GM12801 (cell line): ENCODE results near the gene GBX2.

Experiments
- TF ChIP-seq, protein P1 (sequence below): IDR thresholded peaks from one replicate; pipeline ENCODE4 v1.5.1; 2011; ENCODE audit warnings: control low read depth; ENCODE audit not compliant: insufficient read length; ENCODE audit errors: extremely low read depth

GBX2 gene

DNA sequence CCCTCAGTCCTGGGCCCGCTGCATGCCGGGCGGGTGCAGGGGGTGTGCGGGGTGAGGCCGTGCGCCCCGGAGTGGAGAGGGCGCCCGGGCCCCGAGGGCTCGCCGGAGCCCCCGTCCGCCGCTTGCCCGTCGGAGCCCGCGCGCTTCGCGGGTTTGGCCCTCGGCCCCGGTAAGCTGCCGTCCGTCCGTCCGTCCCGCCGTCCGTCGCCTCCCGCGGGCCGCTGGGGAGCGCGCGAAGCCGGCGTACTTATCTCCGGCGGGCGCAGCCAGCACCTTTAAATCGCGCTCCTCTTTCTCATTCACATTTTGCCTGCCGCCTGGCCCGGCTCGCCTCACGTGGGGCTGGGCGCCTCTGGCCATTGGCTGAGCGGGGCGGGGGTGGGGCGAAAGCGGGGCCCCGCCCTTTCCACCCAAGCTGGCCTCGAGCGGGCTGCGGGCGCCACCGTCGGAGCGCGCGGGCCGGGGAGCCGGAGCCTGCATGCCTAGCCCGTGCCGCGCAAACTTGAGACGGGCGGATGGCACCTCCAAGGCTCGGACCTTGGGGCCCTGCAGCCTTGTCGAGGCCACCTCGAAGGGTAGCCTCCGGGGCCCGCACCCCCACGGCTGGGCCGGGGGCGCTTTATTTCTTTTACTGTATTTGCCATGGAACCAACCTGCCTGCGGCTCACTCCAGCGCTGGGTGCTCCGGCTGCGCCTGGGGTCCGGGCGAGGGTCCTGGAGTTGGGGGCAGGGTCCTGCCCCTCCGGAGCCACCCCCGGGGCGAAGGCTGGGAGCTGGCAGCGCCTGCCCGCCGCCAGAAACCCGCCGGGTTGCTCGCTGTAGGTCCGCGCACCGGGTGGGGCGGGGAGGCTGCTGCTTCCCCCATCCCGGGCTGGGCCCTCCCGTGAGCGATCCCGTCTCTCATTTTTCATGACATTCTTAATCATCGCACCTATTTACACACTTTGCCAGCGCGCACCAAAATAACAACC is at the start of gene GBX2:
GBX2 (minus strand) TSS at position 277 of the 971 bp plus-strand sequence. CDS start 415 bp downstream, outside the sequence.
- TF ChIP-seq, protein P1, sequence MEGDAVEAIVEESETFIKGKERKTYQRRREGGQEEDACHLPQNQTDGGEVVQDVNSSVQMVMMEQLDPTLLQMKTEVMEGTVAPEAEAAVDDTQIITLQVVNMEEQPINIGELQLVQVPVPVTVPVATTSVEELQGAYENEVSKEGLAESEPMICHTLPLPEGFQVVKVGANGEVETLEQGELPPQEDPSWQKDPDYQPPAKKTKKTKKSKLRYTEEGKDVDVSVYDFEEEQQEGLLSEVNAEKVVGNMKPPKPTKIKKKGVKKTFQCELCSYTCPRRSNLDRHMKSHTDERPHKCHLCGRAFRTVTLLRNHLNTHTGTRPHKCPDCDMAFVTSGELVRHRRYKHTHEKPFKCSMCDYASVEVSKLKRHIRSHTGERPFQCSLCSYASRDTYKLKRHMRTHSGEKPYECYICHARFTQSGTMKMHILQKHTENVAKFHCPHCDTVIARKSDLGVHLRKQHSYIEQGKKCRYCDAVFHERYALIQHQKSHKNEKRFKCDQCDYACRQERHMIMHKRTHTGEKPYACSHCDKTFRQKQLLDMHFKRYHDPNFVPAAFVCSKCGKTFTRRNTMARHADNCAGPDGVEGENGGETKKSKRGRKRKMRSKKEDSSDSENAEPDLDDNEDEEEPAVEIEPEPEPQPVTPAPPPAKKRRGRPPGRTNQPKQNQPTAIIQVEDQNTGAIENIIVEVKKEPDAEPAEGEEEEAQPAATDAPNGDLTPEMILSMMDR = no peak

DNA sequence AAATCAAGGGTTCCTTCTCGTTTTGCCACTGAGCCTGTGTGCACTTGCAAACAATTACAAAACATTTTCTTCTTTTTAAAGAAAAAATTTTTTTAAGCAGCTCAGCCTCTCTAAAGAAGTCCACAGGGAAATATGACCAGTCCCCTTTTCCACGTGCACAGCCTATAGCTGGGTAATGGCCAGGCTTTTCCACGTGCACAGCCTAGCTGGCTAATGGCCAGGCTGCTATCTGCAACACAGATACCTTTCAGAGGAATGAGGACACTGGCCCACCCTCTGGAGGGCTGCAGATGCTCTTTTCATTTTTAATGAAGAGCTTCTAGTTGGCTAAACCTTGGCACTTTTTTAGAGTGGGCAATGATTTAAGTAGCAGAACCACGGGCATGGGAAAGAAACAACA is 49.7 kb upstream of the GBX2 start:
- TF ChIP-seq, protein P1 = no peak

DNA sequence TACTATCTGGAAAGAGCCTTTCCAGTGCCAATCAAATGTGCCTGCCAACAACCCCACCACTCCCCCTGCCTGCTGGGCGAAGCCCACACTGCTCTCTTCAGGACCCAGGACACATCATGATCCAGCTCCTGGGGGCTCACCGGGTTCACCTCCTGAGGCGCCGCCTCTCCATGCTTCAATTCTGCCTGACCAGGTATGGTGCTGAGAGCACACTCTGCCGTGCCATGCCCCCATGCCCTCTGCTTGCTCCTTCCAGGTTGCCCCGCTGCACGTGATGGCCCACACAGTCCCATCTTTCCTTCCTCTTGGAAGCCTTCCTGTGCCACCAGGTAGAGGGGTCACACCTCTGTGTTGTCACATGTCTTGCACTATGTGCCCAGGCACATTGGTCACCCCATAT is 48.5 kb upstream of the GBX2 start:
- TF ChIP-seq, protein P1 = no peak

DNA sequence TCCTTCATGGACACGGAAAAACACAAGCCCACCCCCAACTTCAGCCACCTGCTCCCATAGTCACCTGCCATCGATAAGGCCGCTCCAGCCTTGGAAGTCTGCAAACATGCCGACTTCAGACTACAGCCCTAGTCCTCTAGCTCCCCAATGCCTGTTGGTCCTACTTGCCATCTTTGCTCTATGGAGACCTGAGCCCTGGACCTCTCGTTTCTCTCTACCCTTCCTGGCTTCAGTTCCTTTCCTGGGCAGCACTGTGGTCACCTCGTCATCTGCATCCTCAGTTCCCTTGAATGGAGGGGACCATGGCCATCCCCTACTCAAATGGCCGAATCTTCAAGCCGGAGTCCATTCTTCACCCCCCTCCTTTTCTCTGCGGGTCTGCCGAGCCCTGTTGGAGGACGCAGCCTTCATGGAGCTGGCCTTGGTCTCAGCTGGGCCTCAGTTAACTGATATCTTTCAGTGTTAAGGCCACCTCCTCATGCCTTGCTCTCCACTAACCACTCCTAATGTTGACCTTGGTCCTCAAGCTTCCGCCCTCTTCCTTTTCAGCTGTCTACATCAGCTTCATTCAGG is 47.7 kb upstream of the GBX2 start:
- TF ChIP-seq, protein P1 = no peak

DNA sequence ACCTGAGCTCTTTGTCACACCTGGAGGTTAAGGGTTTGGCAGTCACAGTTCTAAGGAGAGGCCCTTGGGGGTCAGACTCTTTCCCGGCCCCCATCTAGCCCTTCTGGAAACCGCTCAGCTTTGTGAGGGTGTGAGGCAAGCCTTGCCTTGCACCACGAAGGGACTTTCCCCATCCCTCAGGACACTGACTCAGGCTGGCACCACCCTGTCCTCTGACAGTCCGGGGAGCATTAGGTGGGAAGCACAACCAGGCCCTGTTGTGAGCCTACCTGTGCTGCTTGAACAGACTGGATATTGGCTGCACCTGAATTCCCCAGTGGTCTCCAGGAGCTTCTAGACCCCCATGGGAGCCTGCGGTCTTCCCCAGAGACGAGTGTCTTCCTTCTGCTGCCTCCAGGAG is 47.0 kb upstream of the GBX2 start:
- TF ChIP-seq, protein P1 = no peak

DNA sequence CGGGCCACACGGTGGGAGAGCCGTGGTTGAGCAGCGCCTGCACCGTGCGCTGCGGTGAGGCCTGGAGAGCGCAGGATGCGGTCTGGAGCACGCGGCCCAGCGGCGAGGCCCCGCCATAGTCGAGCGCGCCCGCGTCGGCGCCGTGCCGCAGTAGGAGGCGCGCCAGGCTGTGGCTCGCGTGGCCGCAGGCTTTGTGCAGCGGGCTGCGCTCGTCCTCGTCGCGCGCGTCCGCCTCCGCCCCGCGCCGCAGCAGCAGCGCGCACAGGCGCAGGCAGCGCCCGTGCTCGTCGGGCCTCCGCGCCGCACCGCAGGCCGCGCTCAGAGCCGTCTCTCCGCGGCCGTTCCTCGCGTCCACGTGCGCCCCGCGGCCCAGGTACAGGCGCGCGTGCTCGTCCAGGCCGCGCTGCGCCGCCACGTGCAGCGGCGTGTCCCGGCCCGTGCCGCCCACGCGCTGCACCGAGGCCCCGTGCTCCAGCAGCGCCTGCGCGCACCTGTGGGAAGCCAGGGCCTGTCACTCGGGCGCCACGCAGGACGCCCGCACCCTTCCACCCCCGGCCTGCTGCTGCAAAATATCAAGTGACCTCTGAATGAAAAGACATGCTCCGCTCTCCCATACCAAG is 46.3 kb upstream of the GBX2 start:
- TF ChIP-seq, protein P1 = no peak

DNA sequence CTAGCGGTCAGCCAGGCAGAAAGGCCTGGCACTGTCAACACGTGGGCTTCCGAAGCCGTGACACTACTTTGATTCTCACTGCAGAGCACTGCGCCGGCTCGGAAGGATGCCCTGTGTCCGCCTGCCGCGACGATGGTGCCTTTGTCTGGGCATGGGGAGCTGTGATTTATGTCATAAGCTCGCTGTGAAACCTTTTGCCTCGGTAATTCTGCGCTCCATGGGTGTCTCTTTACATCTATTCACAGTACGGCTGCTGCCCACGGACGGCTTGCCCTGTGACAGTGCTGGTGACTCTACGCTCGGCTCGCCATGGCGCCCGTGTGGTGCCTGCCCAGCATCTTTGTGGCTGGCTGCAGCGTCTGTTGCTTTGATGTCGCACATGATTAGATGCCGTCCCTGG is 43.1 kb upstream of the GBX2 start:
- TF ChIP-seq, protein P1 = no peak
